D721Med (cell line): Measurements from ENCODE around the gene RASGRP3.

Source experiments
- DNase-seq: peaks from one replicate; pipeline ENCODE4 v3.0.0; 2011; ENCODE audit warnings: low spot score; ENCODE audit not compliant: insufficient read length
- FAIRE-seq: peaks from 2 replicates; lab custom pipeline; 2011; peaks lifted over from hg19 to GRCh38; lab: Jason Lieb, UNC
- TF ChIP-seq, protein P1 (sequence below): IDR thresholded peaks from 2 replicates; pipeline ENCODE4 v1.5.1; 2012; ENCODE audit warnings: mild to moderate bottlenecking, control low read depth; ENCODE audit not compliant: insufficient read depth; ENCODE audit errors: missing control alignments

Gene RASGRP3, protein sequence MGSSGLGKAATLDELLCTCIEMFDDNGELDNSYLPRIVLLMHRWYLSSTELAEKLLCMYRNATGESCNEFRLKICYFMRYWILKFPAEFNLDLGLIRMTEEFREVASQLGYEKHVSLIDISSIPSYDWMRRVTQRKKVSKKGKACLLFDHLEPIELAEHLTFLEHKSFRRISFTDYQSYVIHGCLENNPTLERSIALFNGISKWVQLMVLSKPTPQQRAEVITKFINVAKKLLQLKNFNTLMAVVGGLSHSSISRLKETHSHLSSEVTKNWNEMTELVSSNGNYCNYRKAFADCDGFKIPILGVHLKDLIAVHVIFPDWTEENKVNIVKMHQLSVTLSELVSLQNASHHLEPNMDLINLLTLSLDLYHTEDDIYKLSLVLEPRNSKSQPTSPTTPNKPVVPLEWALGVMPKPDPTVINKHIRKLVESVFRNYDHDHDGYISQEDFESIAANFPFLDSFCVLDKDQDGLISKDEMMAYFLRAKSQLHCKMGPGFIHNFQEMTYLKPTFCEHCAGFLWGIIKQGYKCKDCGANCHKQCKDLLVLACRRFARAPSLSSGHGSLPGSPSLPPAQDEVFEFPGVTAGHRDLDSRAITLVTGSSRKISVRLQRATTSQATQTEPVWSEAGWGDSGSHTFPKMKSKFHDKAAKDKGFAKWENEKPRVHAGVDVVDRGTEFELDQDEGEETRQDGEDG

DNA sequence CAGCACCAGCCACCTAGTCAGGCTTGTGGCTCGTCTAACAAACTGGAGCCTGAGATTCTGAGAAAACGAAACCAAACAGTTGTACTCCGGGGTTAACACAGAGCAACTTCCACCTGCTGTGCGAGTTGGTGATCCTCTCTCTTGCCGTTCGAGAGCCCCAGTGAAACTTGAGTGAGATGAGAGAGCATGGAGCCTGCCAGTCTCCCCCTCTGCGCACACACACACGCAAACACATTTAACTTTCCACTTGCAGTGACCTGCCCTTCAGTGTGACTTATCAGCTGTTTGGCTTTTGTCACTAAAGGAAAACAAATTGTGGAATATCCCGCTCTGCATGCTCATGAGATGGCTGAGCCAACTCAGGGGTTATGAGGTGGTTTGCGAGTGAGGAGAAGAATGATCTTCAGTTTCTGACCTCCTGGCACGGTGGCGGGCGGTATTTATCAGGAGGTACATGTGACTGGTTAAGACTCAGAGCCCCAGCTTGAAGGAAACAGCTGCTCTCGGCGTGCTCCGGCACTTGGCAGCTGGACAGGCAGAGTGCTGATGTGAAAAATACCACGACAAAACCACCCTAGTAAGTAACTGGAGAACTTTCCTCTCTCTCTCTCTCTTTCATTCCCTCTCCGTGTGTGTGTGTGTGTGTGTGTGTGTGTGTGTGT lies at the start of gene RASGRP3:
TSS of gene RASGRP3 (plus strand) at position 519 of the 662 bp plus-strand sequence. CDS start 38,488 bp downstream, outside the sequence.
- DNase-seq, result no peak
- TF ChIP-seq, protein P1, sequence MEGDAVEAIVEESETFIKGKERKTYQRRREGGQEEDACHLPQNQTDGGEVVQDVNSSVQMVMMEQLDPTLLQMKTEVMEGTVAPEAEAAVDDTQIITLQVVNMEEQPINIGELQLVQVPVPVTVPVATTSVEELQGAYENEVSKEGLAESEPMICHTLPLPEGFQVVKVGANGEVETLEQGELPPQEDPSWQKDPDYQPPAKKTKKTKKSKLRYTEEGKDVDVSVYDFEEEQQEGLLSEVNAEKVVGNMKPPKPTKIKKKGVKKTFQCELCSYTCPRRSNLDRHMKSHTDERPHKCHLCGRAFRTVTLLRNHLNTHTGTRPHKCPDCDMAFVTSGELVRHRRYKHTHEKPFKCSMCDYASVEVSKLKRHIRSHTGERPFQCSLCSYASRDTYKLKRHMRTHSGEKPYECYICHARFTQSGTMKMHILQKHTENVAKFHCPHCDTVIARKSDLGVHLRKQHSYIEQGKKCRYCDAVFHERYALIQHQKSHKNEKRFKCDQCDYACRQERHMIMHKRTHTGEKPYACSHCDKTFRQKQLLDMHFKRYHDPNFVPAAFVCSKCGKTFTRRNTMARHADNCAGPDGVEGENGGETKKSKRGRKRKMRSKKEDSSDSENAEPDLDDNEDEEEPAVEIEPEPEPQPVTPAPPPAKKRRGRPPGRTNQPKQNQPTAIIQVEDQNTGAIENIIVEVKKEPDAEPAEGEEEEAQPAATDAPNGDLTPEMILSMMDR, result no peak
- FAIRE-seq, result no peak

DNA sequence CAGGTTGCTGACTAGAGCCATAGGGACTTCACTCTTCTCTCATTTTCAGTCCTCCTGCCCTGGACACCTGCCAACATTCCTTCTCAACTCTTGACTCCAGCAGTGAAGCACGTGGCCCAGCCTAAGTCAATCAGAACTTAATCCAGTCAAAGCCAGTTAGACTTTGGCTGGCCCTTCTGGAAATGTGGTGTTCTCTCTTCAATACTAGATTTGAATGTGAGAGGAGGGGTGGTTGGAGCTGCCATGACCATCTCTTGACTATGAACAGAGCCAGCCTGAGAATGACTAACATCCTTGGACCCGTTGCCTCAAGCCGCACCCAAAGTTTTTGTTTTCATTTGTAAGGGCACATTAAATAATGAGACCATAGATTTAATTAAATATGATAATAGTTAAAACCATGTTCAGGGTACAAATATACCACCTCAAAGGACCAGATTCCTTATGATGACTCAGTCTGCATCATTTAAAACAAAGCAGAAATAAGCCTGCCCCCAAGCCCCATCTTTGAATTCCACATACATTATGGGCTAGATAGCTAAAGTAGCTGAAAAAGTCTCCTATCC lies 49.7 kb upstream of the RASGRP3 start:
- TF ChIP-seq, protein P1, result no peak
- DNase-seq (no peak), FAIRE-seq (no peak)

DNA sequence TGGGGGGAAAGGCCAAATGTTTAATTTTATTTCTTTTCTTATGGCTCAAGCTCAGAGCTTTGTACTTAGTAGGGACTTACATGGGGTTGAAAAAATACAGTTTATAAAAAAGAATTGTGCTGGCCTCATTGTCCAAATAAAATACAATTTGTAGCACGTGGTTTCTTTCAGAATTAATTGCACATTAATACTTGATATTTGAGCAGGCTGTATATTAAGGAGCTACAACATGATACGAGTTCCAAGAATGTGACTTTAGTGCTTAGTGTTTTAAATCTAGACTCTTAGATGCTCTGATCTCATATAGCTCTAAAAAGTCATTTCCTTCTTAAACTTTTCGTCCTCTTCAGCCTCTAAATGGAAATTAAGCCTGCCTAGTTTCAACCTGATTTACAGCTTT lies 46.4 kb upstream of the RASGRP3 start:
- TF ChIP-seq, protein P1, result no peak
- no peak for FAIRE-seq

DNA sequence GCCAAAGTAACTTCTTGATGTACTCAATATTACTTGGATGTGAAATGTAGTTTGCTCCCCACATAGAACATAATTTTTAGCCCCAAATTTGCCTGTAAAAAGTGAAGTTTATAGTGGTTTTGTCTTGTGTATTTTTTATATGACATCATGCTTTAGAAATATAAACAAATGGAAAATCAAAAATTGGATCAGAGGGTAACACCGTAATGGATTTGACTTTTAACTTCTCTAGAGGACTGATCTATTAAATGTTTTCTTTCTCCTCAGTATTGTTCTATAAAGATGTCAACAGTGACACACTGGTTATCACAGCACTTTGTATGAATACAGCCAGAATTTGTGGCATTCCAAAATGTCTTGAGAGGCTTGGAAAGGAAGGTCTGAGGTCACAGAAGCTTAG lies 45.6 kb upstream of the RASGRP3 start:
- DNase-seq (no peak), FAIRE-seq (no peak)
- TF ChIP-seq, protein P1, result no peak

More for the DNA sequence above, 46.4 kb upstream of the RASGRP3 start:
- no peak for DNase-seq

DNA sequence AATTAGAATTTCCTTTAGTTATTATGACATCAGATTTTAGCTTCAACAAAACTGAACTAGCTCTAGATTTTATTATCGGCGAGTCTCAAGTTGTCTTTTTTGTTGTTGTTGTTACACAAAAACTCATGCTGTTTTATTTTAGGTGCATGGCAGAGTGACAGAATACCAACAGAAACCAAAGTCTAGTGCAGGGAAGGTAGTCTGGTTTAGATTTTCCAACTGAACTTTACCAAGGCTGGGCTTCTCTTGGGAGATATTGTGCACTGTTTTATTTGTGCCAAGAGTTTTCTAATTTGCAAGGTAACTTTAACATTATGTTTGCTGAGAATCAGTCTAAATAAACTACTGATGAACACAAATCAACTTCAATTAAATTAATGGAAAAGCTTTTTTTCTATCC lies 43.6 kb upstream of the RASGRP3 start:
- DNase-seq (no peak), FAIRE-seq (no peak)
- TF ChIP-seq, protein P1, result no peak

DNA sequence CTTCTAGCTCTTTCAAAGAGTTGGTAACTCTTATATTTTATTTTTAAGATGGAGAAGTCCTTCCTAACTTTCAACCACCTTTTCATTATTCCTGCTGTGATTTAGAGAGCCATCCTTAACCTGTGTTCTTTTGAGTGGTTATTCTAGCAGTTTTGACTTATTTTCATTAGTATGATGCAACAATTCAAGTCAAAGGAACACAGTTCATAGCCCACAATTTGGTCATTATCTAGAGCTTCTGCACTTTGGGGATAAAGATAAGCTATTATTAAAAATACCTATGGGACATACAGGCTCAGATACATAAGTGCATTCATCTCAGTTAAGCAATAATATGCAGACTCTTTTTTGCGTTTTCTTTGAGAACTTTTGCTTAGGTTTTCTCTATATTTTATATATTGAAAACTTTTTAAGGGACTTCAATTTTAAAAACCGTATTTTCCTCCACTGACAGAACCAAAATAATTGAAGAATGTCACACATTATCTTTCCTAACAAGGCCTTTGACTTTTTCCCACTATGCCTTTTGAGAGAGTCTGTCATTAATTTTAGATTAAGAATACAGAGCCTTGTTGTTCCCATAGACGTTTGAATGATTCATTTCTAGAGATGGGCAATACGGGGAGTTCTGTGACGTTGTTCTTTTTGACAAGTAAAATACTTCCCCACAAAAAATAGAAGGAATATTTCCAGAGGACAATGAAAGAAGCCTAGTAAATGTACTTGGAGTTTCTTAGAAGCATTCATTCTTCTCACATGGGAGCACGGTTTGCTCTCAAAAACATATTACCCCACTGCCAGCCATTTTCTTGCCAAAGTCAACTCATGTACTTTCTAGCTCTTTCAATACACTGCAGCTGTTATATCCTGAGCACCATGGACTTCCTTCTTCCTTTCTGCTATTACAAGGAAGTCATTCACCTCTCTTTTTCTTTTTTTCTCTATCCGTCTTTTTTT lies 42.9 kb upstream of the RASGRP3 start:
- FAIRE-seq, result no peak
- TF ChIP-seq, protein P1, result no peak
- no peak for DNase-seq
